NCI-H2107 (cell line): ENCODE measurements around the gene SASH1.

Source experiments
- DNase-seq: peaks from one replicate; lab custom pipeline; 2025; lab: John Stamatoyannopoulos, UW

Gene SASH1

GRCh38 chr6:148501178-148501590 lies 158.5 kb downstream of the SASH1 start:
- DNase-seq: no peak

GRCh38 chr6:148502083-148502772 lies 159.6 kb downstream of the SASH1 start:
- no peak for DNase-seq

- DNase-seq: no peak
Observed at GRCh38 chr6:148502773-148503135, 160.1 kb downstream of the SASH1 start.

GRCh38 chr6:148503703-148504102 lies 161.1 kb downstream of the SASH1 start:
- no peak for DNase-seq

- no peak for DNase-seq
Observed at GRCh38 chr6:148507774-148508173, 165.1 kb downstream of the SASH1 start.

GRCh38 chr6:148508401-148509041 lies 165.9 kb downstream of the SASH1 start:
- no peak for DNase-seq

GRCh38 chr6:148509119-148509799 lies 166.6 kb downstream of the SASH1 start:
- DNase-seq: no peak

GRCh38 chr6:148509800-148510581 lies 167.4 kb downstream of the SASH1 start:
- DNase-seq: no peak

- no peak for DNase-seq
Observed at GRCh38 chr6:148513145-148514071, 170.8 kb downstream of the SASH1 start.

GRCh38 chr6:148514091-148514845 lies 171.6 kb downstream of the SASH1 start:
- DNase-seq: no peak

- DNase-seq: no peak
Observed at GRCh38 chr6:148516217-148516616, 173.6 kb downstream of the SASH1 start.

- no peak for DNase-seq
Observed at GRCh38 chr6:148516617-148517016, 174.0 kb downstream of the SASH1 start.

- no peak for DNase-seq
Observed at GRCh38 chr6:148517470-148517869, 174.8 kb downstream of the SASH1 start.

- no peak for DNase-seq
Observed at GRCh38 chr6:148518511-148519156, 176.0 kb downstream of the SASH1 start.

- no peak for DNase-seq
Observed at GRCh38 chr6:148520109-148520841, 177.6 kb downstream of the SASH1 start.

GRCh38 chr6:148521158-148521557 lies 178.5 kb downstream of the SASH1 start:
- DNase-seq: no peak

- no peak for DNase-seq
Observed at GRCh38 chr6:148521586-148521985, 178.9 kb downstream of the SASH1 start.

- DNase-seq: no peak
Observed at GRCh38 chr6:148523048-148523447, 180.4 kb downstream of the SASH1 start.

- no peak for DNase-seq
Observed at GRCh38 chr6:148523551-148523950, 180.9 kb downstream of the SASH1 start.
